ENCODE data around the gene DNAH6. TPM values are rescaled to one million over a fixed set of nuclear protein-coding genes. Genes with fewer than 3 reads are reported as not detected.

DNAH6 gene
- total and polyA plus RNA-seq, 2 of the 8 experiments (the other 6 are each of a cell fraction or from before 2014, with no cell fraction given) = 0.06 to 0.43 TPM

DNA sequence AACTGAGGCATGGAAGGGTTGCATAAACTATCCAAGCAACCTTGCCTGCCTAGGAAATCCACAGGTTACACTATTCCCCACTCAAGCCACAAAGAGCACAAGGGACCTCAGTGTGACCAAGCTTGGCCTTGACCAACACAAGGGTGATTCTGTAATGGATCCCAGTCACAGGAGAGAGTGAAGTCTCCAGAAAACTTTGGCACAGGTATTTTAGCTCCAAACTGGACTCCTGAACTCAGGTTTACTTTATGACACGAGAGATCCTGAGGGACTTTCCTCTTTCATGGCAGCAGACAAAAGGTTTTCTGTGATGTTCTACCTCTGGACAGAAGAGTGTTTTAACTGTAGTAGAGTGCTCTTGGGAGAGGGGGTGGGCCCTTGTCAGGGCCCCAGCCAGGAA is 195.4 kb downstream of the DNAH6 start:
- Histone ChIP-seq H3K18ac (ENCODE audit: extremely low read depth, low read length) (no peak overlapping the region), H3K27ac (ENCODE audit: low read depth, low read length) (no peak overlapping the region), H3K56ac (replicated peaks; ENCODE audit: insufficient read length, low read depth, low read length) (no peak overlapping the region), H3K4me1 (replicated peaks in 1 of 4; ENCODE audit: control insufficient read depth in 3 of 4, insufficient read depth in 4 of 4, low read length in 3 of 4) (no peaks in the 10 kb centered on the region), H3K4me2 (ENCODE audit: insufficient read depth in 1 of 2, low read depth in 2 of 2, low read length in 2 of 2) (no peak overlapping the region), H3K9ac (replicated peaks in 1 of 4; ENCODE audit: extremely low read depth in 1 of 4, low read depth in 3 of 4, low read length in 3 of 4) (no peak overlapping the region), H3K23me2 (ENCODE audit: low read depth, low read length) (no peaks in the 10 kb centered on the region), H3K23ac (ENCODE audit: insufficient read length) (no peak overlapping the region), H2BK12ac (ENCODE audit: low read depth, low read length) (no peak overlapping the region), H3K79me2 (ENCODE audit: control insufficient read depth in 1 of 2, insufficient read depth in 2 of 2, low read length in 2 of 2) (no peaks in the 10 kb centered on the region), H3K27me3 (replicated peaks in 1 of 4; ENCODE audit: control insufficient read depth in 3 of 4, extremely low read depth in 1 of 4, insufficient read depth in 3 of 4, low read length in 3 of 4) (no peaks in the 10 kb centered on the region; a peak in 1 of 7 replicates), H2BK120ac (replicated peaks; ENCODE audit: low read depth, low read length) (no peak overlapping the region), H3K4ac (replicated peaks; ENCODE audit: insufficient read length, low read depth, low read length) (no peak overlapping the region), H4K91ac (replicated peaks; ENCODE audit: insufficient read length, low read length) (no peak overlapping the region), H3K14ac (ENCODE audit: insufficient read length) (no peak overlapping the region), H2BK20ac (ENCODE audit: low read length) (no peak overlapping the region), H2AK5ac (ENCODE audit: low read depth, low read length) (no peak overlapping the region), H3K4me3 (ENCODE audit: extremely low read depth in 1 of 4, insufficient read depth in 2 of 4, low read depth in 3 of 4, low read length in 4 of 4) (no peak overlapping the region), H3K79me1 (ENCODE audit: low read depth, low read length) (no peaks in the 10 kb centered on the region), H2AFZ (ENCODE audit: low read length) (no peak overlapping the region), H4K8ac (ENCODE audit: extremely low read depth, insufficient read depth, low read length) (no peak overlapping the region), H4K5ac (ENCODE audit: insufficient read length, low read depth, low read length) (no peak overlapping the region), H3K36me3 (ENCODE audit: control insufficient read depth in 2 of 4, insufficient read depth in 4 of 4, low read length in 3 of 4) (no peaks in the 10 kb centered on the region), H2BK5ac (ENCODE audit: low read depth, low read length) (no peak overlapping the region), H2BK15ac (ENCODE audit: low read length) (no peak overlapping the region), H3K9me3 (ENCODE audit: insufficient read depth in 2 of 2, low read depth in 1 of 2, low read length in 1 of 2) (no peaks in the 10 kb centered on the region), H4K20me1 (replicated peaks in 1 of 2; ENCODE audit: control insufficient read depth in 1 of 2, insufficient read depth in 2 of 2, low read length in 2 of 2) (no peaks in the 10 kb centered on the region)
- FAIRE-seq (no peak), DNase-seq (ENCODE audit: low read depth in 1 of 2, low spot score in 2 of 2) (no peak)
- POLR2A ChIA-PET (ENCODE audit: partially characterized antibody) = no interaction called here
- WGBS, 2 experiments (ENCODE audit: extremely low coverage in 1 of 2, insufficient coverage in 1 of 2, insufficient read length in 1 of 2, insufficient replicate concordance in 2 of 2, low coverage in 1 of 2, low lambda C conversion rate in 2 of 2, missing lambda C conversion rate in 1 of 2) = 95% methylated on average over 1 of the region's 1 CpG; no CpG with 5 or more reads in 1 of the 2 experiments
- CTCF ChIA-PET (ENCODE audit: partially characterized antibody) = interaction anchor here (0.9 to 1.9 kb wide), 3 partner anchors 30 to 146 kb away, joined by 3 to 5 read pairs (median 5); no protein-coding TSS in a partner anchor
- TF ChIP-seq SIRT6 (IDR thresholded peaks at IDR 0.05; ENCODE audit: low read length) (no peak), TCF12 (IDR thresholded peaks at IDR 0.05; ENCODE audit: low read depth, low read length) (no peak), FOSL1 (IDR thresholded peaks at IDR 0.05; ENCODE audit: insufficient read depth, low read depth, low read length) (no peak), GABPA (IDR thresholded peaks at IDR 0.05; ENCODE audit: borderline replicate concordance, insufficient read depth, low read length) (no peak), EZH2 (IDR thresholded peaks at IDR 0.05; ENCODE audit: low read depth, low read length, severe bottlenecking) (no peak), BACH1 (IDR thresholded peaks at IDR 0.05; ENCODE audit: low read length) (no peak), CREB1 (IDR thresholded peaks at IDR 0.05) (no peak), CTCF (IDR thresholded peaks at IDR 0.05; ENCODE audit: control extremely low read depth in 1 of 3, insufficient read depth in 1 of 3, low read depth in 1 of 3, low read length in 3 of 3) (no peak), NRF1 (IDR thresholded peaks at IDR 0.05; ENCODE audit: low read depth, low read length) (no peak), ZNF274 (IDR thresholded peaks at IDR 0.05; ENCODE audit: borderline replicate concordance, extremely low read depth, low read length) (no peak)
- TF ChIP-seq, protein P1, sequence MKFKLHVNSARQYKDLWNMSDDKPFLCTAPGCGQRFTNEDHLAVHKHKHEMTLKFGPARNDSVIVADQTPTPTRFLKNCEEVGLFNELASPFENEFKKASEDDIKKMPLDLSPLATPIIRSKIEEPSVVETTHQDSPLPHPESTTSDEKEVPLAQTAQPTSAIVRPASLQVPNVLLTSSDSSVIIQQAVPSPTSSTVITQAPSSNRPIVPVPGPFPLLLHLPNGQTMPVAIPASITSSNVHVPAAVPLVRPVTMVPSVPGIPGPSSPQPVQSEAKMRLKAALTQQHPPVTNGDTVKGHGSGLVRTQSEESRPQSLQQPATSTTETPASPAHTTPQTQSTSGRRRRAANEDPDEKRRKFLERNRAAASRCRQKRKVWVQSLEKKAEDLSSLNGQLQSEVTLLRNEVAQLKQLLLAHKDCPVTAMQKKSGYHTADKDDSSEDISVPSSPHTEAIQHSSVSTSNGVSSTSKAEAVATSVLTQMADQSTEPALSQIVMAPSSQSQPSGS (IDR thresholded peaks at IDR 0.05; ENCODE audit: low read length) = no peak
